ENCODE results near the gene SAMD14. TPM values are rescaled to one million over a fixed set of nuclear protein-coding genes. Genes with fewer than 3 reads are reported as not detected.

SAMD14 gene
- total RNA-seq = 2.0 and 2.7 TPM in 2 replicates

GRCh38 chr17:50129728-50130558 lies at the start of gene SAMD14:
Gene SAMD14, minus strand, starts transcription at chr17:50130160. Its CDS starts 5,201 bp downstream, at chr17:50124959.
- intact Hi-C loops (cut with micrococcal nuclease) = loop anchor here (1.0 kb wide), 1 partner anchor 15 kb away; no protein-coding TSS in a partner anchor

GRCh38 chr17:50177983-50178834 lies 48.2 kb upstream of the SAMD14 start:
- intact Hi-C loops (cut with micrococcal nuclease) = no loop called here

- intact Hi-C loops (cut with micrococcal nuclease) = no loop called here
Observed at GRCh38 chr17:50177476-50177875, 47.5 kb upstream of the SAMD14 start.

- intact Hi-C loops (cut with micrococcal nuclease) = no loop called here
Observed at GRCh38 chr17:50176559-50177357, 46.8 kb upstream of the SAMD14 start.

GRCh38 chr17:50175035-50175807 lies 45.3 kb upstream of the SAMD14 start:
- intact Hi-C loops (cut with micrococcal nuclease) = no loop called here

- intact Hi-C loops (cut with micrococcal nuclease) = no loop called here
Observed at GRCh38 chr17:50174444-50174843, 44.5 kb upstream of the SAMD14 start.

GRCh38 chr17:50173335-50173941 lies 43.5 kb upstream of the SAMD14 start:
- intact Hi-C loops (cut with micrococcal nuclease) = no loop called here

- intact Hi-C loops (cut with micrococcal nuclease) = no loop called here
Observed at GRCh38 chr17:50172936-50173334, 43.0 kb upstream of the SAMD14 start.

- intact Hi-C loops (cut with micrococcal nuclease) = no loop called here
Observed at GRCh38 chr17:50172130-50172529, 42.2 kb upstream of the SAMD14 start.

- intact Hi-C loops (cut with micrococcal nuclease) = no loop called here
Observed at GRCh38 chr17:50171371-50172071, 41.6 kb upstream of the SAMD14 start.

GRCh38 chr17:50170662-50171370 lies 40.9 kb upstream of the SAMD14 start:
- intact Hi-C loops (cut with micrococcal nuclease) = no loop called here

- intact Hi-C loops (cut with micrococcal nuclease) = loop anchor here (1.0 kb wide), 4 partner anchors 9 to 127 kb away; no protein-coding TSS in a partner anchor
Observed at GRCh38 chr17:50169881-50170459, 40.0 kb upstream of the SAMD14 start.

- intact Hi-C loops (cut with micrococcal nuclease) = loop anchor here (1.0 kb wide), 4 partner anchors 8 to 128 kb away; no protein-coding TSS in a partner anchor
Observed at GRCh38 chr17:50169121-50169764, 39.3 kb upstream of the SAMD14 start.

GRCh38 chr17:50168319-50168718 lies 38.4 kb upstream of the SAMD14 start:
- intact Hi-C loops (cut with micrococcal nuclease) = no loop called here

GRCh38 chr17:50167371-50167770 lies 37.4 kb upstream of the SAMD14 start:
- intact Hi-C loops (cut with micrococcal nuclease) = no loop called here

GRCh38 chr17:50166518-50167181 lies 36.7 kb upstream of the SAMD14 start:
- intact Hi-C loops (cut with micrococcal nuclease) = no loop called here

- intact Hi-C loops (cut with micrococcal nuclease) = no loop called here
Observed at GRCh38 chr17:50165867-50166517, 36.0 kb upstream of the SAMD14 start, which contains the start of gene SGCA. Gene SGCA, plus strand, starts transcription at chr17:50166005. Its CDS starts 36 bp downstream, at chr17:50166041.
